ENCODE measurements around the gene C17orf113. TPM values are rescaled to one million over a fixed set of nuclear protein-coding genes. Genes with fewer than 3 reads are reported as not detected.

C17orf113 gene
- total RNA-seq, 1 experiment from 2014 or later, result 0.62 TPM

DNA sequence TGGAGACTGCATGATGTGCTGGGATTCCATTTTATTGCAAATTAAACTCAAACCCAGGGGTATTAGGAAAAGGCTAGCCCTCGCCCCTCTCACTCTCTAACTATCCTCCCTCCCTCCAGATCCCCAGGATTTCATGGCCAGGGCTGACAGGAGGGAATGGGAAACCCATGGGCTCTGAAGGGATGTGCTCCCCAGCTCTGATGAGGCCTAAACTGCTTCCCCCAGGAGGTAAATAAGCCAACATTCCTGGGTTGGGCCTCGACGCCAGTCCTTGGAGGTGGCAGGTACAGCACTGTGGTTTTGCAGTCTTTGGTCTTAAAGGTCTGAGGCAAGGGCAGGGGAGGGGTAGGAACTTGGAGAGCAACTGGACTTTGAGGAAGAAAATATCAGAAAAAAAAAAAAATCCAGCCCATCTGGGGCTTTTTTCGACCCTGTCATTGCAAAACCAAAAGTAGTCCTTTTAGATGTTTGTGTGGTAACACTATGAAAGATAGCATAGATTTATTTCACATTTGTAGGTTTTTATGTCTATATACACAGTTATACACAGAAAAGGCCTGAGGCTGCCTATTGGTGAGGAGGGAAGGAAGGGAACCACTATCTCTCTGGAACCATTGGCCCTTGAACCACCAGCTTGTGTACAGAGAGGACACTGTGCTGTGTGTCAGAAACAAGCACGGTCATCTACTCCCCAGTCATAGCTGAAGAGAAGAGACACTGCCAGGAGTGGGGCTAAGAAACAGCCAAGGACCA, 12.0 kb downstream of the C17orf113 start:
- no peaks in the 10 kb centered on the region for H3K79me2 ChIP-seq (ENCODE audit: low read length)
- H3K4me3 ChIP-seq (ENCODE audit: low read length), result no peak overlapping the region
- H3K36me3 ChIP-seq (ENCODE audit: low read depth, low read length), result no peaks in the 10 kb centered on the region
- no peak overlapping the region for H3K4me2 ChIP-seq (ENCODE audit: low read length)
- no peak overlapping the region for H3K9ac ChIP-seq (ENCODE audit: low read length)
- H3K9me2 ChIP-seq (replicated peaks; ENCODE audit: low read length), result no peaks in the 10 kb centered on the region
- ATAC-seq (no peak), DNase-seq (no peak)
- intact Hi-C loops (cut with micrococcal nuclease), result no loop called here
- H2AFZ ChIP-seq (ENCODE audit: low read length), result no peak overlapping the region
- no peaks in the 10 kb centered on the region for H3K4me1 ChIP-seq (ENCODE audit: insufficient read depth, low read length)
- CTCF ChIA-PET, result no interaction called here
- POLR2A ChIA-PET (ENCODE audit: unreplicated experiment), result no interaction called here
- H3K27me3 ChIP-seq (ENCODE audit: low read length), result no peaks in the 10 kb centered on the region
- H4K20me1 ChIP-seq (ENCODE audit: low read length), result no peaks in the 10 kb centered on the region
- no peak overlapping the region for H3K27ac ChIP-seq (ENCODE audit: low read length)
- H3F3A ChIP-seq (ENCODE audit: low read length, unreplicated experiment), result no peaks in the 10 kb centered on the region
- no peak for TF ChIP-seq EZH2phosphoT487 (IDR thresholded peaks at IDR 0.05; ENCODE audit: borderline replicate concordance, low read length)
- no peak for TF ChIP-seq EZH2 (IDR thresholded peaks at IDR 0.05; ENCODE audit: low read length, unreplicated experiment)
- TF ChIP-seq, protein P1, sequence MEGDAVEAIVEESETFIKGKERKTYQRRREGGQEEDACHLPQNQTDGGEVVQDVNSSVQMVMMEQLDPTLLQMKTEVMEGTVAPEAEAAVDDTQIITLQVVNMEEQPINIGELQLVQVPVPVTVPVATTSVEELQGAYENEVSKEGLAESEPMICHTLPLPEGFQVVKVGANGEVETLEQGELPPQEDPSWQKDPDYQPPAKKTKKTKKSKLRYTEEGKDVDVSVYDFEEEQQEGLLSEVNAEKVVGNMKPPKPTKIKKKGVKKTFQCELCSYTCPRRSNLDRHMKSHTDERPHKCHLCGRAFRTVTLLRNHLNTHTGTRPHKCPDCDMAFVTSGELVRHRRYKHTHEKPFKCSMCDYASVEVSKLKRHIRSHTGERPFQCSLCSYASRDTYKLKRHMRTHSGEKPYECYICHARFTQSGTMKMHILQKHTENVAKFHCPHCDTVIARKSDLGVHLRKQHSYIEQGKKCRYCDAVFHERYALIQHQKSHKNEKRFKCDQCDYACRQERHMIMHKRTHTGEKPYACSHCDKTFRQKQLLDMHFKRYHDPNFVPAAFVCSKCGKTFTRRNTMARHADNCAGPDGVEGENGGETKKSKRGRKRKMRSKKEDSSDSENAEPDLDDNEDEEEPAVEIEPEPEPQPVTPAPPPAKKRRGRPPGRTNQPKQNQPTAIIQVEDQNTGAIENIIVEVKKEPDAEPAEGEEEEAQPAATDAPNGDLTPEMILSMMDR (conservative IDR thresholded peaks at IDR 0.05; ENCODE audit: low read depth, low read length), result no peak
- no TSS peak for BruUV-seq (replicated peaks)
- no peaks in the 10 kb centered on the region for H3K9me3 ChIP-seq (ENCODE audit: low read length)

DNA sequence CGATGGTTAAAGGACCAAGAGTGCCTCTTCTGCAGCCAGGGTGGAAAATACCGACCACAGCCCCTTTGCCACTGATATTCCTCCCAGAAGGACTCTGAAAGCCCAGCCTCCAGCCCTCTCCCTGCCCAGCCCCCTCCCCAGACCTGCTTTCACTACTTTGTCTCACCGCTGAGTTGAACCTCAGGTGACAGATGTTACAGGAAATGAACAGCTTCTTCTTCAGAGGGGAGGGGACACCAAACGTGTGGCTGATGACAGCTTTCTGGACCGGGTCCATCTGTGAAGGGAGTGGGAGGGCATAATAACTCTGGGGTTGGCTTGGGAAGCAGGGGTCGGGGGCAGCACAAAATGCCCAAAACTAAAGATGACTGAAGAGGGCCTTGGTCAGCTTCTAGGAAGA, 16.3 kb downstream of the C17orf113 start:
- Histone ChIP-seq H3K4me1 (ENCODE audit: insufficient read depth, low read length) (no peaks in the 10 kb centered on the region), H4K20me1 (ENCODE audit: low read length) (no peaks in the 10 kb centered on the region), H3K4me3 (ENCODE audit: low read length) (no peak overlapping the region), H3K9ac (ENCODE audit: low read length) (no peak overlapping the region), H3K9me2 (replicated peaks; ENCODE audit: low read length) (no peaks in the 10 kb centered on the region), H3K27ac (ENCODE audit: low read length) (no peak overlapping the region), H2AFZ (ENCODE audit: low read length) (no peak overlapping the region), H3K79me2 (ENCODE audit: low read length) (no peaks in the 10 kb centered on the region), H3K4me2 (ENCODE audit: low read length) (no peak overlapping the region), H3K36me3 (ENCODE audit: low read depth, low read length) (no peaks in the 10 kb centered on the region), H3K27me3 (ENCODE audit: low read length) (no peaks in the 10 kb centered on the region), H3K9me3 (ENCODE audit: low read length) (no peaks in the 10 kb centered on the region), H3F3A (ENCODE audit: low read length, unreplicated experiment) (no peaks in the 10 kb centered on the region)
- ATAC-seq, result no peak
- ChIA-PET POLR2A (ENCODE audit: unreplicated experiment) (no interaction called here), CTCF (no interaction called here)
- intact Hi-C loops (cut with micrococcal nuclease), result no loop called here
- DNase-seq, result no peak
- BruUV-seq (replicated peaks), result no TSS peak
- TF ChIP-seq, protein P1 (conservative IDR thresholded peaks at IDR 0.05; ENCODE audit: low read depth, low read length), result no peak
- TF ChIP-seq EZH2 (IDR thresholded peaks at IDR 0.05; ENCODE audit: low read length, unreplicated experiment) (no peak), EZH2phosphoT487 (IDR thresholded peaks at IDR 0.05; ENCODE audit: borderline replicate concordance, low read length) (no peak)

DNA sequence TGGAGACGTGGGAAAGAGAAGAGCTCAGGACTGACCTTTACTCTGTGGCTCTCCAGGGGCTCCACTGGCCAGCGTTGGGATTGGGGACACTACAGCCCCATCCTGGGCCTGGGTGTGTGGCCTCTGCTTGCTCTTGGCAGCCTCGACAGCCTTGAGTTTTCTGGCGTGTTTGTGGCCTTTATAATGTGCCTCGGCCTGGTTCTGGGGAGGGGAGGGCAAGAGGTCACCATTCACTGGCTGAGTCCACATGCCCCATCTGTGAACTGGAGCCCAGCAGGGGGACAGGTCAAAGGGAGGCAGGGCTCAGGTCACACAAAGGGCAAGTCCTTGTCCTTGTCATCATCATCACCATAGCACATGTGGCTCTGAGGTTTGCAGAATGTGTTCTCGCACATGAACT, 18.8 kb downstream of the C17orf113 start:
- Histone ChIP-seq H3K4me2 (ENCODE audit: low read length) (no peak overlapping the region), H3K9me2 (replicated peaks; ENCODE audit: low read length) (no peaks in the 10 kb centered on the region), H4K20me1 (ENCODE audit: low read length) (no peaks in the 10 kb centered on the region), H3K4me3 (ENCODE audit: low read length) (no peak overlapping the region), H3K9ac (ENCODE audit: low read length) (no peak overlapping the region), H3K4me1 (ENCODE audit: insufficient read depth, low read length) (no peaks in the 10 kb centered on the region), H3K27me3 (ENCODE audit: low read length) (no peaks in the 10 kb centered on the region), H3K79me2 (ENCODE audit: low read length) (no peaks in the 10 kb centered on the region), H3K27ac (ENCODE audit: low read length) (no peak overlapping the region), H3K36me3 (ENCODE audit: low read depth, low read length) (no peaks in the 10 kb centered on the region), H3F3A (ENCODE audit: low read length, unreplicated experiment) (no peaks in the 10 kb centered on the region), H2AFZ (ENCODE audit: low read length) (no peak overlapping the region), H3K9me3 (ENCODE audit: low read length) (no peaks in the 10 kb centered on the region)
- CTCF ChIA-PET, result no interaction called here
- BruUV-seq (replicated peaks), result no TSS peak
- TF ChIP-seq EZH2 (IDR thresholded peaks at IDR 0.05; ENCODE audit: low read length, unreplicated experiment) (no peak), EZH2phosphoT487 (IDR thresholded peaks at IDR 0.05; ENCODE audit: borderline replicate concordance, low read length) (no peak)
- TF ChIP-seq, protein P1 (conservative IDR thresholded peaks at IDR 0.05; ENCODE audit: low read depth, low read length), result no peak
- DNase-seq, result no peak
- intact Hi-C loops (cut with micrococcal nuclease), result no loop called here
- POLR2A ChIA-PET (ENCODE audit: unreplicated experiment), result no interaction called here
- no peak for ATAC-seq
